Stimulated activated naive CD4-positive, alpha-beta T cell treated with Interleukin-2 at 50 U/mL for 16 hours (primary cell): ENCODE measurements around the gene DOHH.

Source experiments
- DNase-seq: peaks from one replicate; lab custom pipeline; 2025; lab: John Stamatoyannopoulos, UW

The DOHH gene

GRCh38 chr19:3503036-3503572 is 2.6 kb upstream of the DOHH start:
- no peak for DNase-seq

GRCh38 chr19:3501780-3502179 is 1.3 kb upstream of the DOHH start:
- DNase-seq: no peak

DNA sequence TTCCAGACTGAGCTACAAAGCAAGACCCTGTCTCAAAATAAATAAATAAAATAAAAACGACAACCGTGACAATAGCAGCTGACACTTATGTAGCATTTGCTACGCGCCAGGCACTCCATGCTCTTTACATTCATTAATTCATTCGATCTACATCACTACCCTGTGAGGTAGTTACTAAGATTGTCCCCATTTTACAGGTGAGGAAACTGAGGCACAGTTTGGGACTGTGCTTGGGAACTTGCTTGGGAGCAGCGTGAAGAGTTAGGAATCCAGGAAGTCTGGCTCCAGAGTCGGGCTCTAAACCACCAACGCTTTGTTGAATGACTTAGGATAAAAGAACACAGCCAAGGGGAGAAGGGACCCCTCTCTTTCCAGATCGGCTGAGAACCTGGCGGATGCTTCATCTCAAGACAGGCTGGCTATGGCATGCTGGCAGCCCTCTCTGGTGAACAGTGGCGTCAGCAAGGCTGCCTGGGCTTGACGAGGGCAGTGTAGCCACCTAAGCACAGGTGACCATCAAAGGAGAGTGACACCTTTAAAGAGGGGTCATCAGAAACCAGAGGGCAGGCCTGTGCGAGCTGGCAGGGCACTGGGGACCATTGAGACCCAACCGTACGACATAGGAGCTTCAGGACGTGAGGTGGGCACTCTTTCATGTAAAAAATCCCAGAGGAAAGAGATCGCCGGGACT is 591 bp downstream of the DOHH start:
- DNase-seq: no peak

- no peak for DNase-seq
Observed at GRCh38 chr19:3497757-3498520, 2.5 kb downstream of the DOHH start.

DNA sequence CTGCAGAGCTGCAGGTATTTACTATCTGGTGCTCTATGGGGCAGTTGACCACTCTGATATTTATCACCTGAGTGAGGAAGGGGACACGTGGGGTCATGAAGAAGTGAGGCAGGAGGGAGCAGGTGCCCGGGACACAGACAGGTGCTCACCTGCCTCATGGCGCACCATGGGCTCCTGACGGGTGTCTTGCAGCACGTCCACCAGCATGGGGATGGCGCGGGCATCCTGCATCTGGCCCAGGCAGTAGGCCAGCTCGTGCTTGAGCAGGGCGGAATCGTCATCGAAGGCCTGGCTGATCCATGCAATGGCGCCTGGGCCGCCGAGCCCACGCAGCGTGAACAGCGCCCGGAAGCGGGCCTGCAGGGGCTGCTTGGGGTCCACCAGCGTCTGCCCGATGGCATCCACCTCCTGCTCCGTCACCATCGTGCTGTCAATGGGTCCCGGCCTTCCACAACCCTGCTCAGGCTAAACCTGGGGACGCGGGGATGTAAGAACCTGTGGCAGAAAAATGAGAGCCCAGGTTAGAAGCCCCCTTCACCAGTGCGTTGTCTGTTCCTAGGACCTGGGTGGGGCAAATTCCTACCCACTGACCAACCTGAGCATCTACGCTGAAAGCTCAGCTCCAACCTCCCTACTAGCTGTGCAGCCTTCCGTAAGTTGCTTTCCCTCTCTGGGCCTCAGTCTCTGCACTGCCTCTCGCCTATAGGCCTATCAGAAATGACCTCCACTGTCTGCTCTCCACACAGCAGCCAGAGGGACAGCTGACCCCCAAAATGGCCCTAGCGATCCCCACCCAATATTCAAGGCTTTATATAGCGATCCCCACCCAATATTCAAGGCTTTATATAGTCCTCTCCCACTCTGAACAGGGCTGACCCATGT is 3.8 kb downstream of the DOHH start:
- DNase-seq: no peak

- peak; percentile 47 for DNase-seq
Observed at GRCh38 chr19:3494559-3494958, 5.9 kb downstream of the DOHH start.

DNA sequence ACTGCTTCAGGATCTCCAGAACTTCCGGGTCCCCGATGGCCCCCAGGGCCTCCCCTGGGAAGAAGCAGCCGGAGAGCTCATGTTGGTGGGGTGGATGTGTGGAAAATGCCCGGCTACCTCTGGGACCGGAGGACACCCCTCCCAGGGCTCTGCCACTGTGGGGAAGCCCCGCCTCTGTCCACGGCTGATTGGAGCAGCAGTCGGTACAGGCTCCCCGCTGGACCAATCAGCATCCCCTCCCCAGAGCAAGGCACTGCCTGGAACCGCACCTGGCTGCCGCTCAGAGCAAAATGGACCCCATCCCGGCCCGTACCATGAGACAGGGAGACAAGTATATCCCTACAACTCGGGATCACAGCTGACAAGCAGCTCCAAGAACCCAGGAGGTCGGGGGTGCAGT is 6.4 kb downstream of the DOHH start:
- no peak for DNase-seq

DNA sequence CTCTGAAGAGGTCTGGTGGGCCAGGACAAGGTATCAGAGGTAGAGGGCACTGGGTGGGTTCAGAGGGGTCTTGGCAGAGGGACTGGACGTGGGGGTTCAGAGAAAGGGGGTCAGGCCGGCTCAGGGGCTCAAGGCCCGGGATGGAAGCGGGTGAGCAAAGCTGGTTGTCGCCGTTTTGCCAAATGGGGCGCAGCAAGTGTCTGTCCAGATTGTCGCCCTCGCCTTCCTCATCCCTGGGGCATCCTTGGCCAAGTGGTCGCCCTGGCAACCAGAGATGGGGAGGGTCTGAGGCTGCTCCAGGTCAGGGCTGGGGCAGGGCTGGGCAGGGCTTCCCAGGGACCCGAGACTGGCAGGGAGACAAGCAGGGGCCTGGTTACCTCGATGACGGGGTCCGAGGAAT is 6.8 kb downstream of the DOHH start:
- DNase-seq: no peak

DNA sequence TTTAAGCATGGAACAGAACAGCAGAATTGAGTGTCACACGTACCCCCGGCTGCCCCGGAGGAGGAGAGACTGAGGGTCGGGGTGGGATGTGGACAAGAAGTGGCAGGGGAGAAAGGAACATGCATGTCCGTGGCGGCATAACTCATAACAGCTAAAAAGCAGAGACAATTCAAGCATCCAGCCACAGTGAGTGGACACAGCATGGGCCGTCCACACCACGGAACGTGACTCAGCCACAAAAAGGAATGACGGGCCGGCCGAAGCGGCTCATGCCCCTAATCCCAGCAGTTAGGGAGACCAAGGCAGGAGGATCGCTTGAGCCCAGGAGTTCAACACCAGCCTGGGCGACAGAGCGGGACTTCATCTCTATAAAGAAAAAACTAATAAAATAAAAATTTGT is 7.6 kb downstream of the DOHH start:
- DNase-seq: no peak

DNA sequence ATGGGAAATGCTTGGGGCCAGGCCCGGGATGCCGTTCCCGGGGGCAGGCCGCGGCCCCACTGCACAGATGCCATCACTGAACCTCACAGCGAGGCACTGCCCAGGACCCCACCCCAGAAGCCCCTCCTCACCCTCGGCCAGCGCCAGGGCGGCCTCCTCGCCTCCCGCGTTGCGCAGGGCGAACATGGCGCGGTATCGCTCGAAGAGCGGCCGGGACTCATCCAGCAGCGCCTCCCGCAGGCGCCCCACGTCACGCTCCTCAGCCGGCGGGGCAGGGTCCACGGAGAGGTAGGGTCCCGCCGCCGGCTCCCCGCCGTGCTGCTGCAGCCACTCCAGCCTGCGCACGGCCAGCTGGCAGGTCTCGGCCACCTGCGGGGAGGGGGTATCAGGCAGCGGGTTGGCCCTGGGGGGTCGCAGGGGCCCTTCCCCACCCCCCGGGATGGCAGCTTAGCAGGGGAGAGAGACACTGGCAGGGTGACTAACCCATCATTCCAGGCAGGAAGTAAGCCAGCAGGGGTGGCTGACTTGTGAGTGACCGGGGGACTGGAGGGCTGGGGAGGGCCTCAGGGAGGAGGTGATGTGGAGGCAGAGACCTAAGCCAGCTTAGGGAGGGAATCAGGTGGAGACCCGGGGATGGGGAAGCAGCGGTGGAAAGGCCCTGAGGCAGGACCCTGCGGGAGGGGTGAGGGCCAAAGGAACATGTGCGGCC is 8.2 kb downstream of the DOHH start:
- DNase-seq: no peak

- no peak for DNase-seq
Observed at GRCh38 chr19:3491396-3492119, 8.9 kb downstream of the DOHH start.

DNA sequence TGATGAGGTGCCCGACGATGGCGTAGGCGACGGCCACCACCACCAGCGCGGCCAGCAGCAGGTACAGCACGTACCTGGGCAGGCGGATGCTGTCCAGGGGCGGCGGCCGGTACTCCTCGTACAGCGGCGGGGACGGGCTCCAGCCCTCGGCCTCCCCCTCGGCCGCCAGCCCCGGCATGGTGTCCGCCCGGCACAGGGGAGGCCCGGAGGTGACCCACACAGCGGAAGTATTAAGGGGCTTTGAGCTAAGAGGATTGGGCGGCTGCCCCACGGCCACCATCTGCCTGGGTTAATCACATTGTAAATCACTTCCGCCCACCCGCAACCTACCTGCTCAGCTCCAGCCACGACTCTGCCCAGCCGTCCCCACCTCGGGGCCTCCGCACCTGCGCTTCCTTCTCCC is 17.2 kb downstream of the DOHH start, which contains the start of gene SMIM44:
TSS of gene SMIM44 (minus strand) at position 216 of the 403 bp plus-strand sequence. CDS start at position 178, 38 bp downstream.
- DNase-seq: no peak

DNA sequence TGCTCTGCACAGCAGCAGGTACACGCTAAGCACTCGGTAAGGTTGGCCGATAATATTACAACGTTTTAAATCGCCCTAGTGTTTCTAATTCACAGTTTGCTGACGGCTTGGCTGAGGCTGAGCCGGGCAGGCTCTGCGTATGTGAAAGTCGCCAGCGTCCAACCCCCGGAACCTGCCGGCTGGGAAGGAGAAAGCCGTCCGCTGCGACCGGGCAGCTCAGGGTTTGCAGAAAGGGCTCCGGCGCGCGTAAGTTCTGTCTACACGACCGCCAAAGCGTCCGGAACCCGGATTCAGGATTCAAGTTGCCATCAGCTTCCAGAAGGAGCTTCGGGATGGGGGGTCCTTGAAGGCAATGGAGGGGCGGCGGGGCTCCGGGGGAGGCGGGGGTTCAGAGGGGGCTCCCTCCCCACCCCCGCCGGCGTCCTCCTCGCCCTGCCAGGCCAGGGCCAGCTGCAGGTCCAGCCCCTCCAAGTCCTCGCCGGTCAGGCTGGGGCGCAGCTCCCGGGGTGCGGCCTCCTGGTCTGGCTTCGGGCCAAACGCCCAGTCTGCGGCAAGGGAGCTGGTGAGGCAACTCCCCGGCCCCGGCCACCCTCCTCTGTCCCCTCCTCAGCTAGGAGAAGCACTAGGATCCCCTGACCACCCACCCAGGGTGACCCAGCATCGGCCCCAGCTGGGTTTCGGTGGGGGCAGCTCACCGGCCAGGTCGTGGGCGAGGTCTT is 17.8 kb downstream of the DOHH start:
- no peak for DNase-seq

DNA sequence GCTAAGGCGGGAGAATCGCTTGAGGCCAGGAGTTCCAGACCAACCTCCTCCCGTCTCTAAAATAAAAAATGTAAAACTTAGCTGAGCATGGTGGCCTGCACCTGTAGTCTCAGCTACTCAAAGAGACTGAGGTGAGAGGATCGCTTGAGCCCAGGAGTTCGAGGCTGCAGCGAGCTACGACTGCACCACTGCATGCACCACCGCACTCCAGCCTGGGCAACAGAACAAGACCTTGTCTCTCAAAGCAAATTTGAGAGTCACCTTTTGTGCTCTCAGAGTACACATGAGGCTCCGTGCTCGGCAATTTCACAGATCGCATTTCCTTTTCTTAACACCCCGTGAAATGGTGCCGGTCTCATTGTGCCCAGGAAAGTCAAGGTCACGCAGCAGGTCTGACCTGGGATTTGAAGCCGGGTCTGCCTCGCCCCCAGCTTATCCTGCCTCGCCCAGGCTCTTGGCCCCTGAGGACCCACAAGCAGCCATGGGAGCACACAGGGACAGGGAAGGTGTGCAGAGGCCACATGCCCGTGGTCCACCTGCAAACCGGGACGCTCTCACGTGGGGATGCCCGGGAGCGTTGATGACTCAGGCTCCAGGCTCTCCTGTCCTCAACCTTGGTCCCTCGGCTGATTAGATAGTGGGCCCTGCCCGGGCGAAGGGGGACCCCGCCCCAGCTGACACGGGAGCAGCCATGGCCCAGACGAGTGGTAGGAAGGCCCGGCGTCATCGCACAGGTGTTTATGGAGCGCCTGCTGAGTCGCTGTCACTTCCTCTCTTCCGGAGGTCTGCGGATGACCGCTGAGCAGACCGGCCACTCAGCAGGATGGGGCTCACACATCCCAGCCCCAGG is 19.0 kb downstream of the DOHH start:
- DNase-seq: no peak

- DNase-seq: no peak
Observed at GRCh38 chr19:3480383-3481091, 19.9 kb downstream of the DOHH start, which contains the start of gene SMIM24. Gene SMIM24, minus strand, starts transcription at chr19:3480525. Its CDS starts 62 bp downstream, at chr19:3480463.

GRCh38 chr19:3479834-3480215 is 20.6 kb downstream of the DOHH start:
- DNase-seq: no peak

GRCh38 chr19:3479177-3479833 is 21.2 kb downstream of the DOHH start:
- DNase-seq: peak; percentile 15
